GM12892 (cell line): Measurements from ENCODE around the gene FASTK.

ENCODE experiments used
- POLR2A ChIP-seq: IDR thresholded peaks from 2 replicates; pipeline ENCODE4 v1.6.1; 2011; ENCODE audit warnings: low read depth, low read length, control low read depth
- POLR2AphosphoS5 ChIP-seq: IDR thresholded peaks from 2 replicates; pipeline ENCODE4 v1.6.1; 2011; ENCODE audit warnings: low read depth, low read length, control low read depth

- TF ChIP-seq POLR2A: no peak
- TF ChIP-seq POLR2AphosphoS5: no peak
These were observed 24.3 kb downstream of the FASTK start for GRCh38 chr7:151056283-151056665.
